ENCODE measurements around the gene UGT3A2.

UGT3A2 gene

GRCh38 chr5:36001032-36001431, 65.7 kb downstream of the UGT3A2 start:
- TF ChIP-seq EZH2phosphoT487 (conservative IDR thresholded peaks at IDR 0.05; ENCODE audit: low read length), result no peak
- TF ChIP-seq CTCF (IDR thresholded peaks at IDR 0.05; ENCODE audit: insufficient read depth, low read length, poor library complexity, severe bottlenecking), result no peak
- Histone ChIP-seq H3K27me3 (ENCODE audit: low read length) (no peaks in the 10 kb centered on the region), H3K9ac (ENCODE audit: low read length) (no peak overlapping the region), H3K9me3 (ENCODE audit: insufficient read depth, low read length) (no peaks in the 10 kb centered on the region), H3F3A (ENCODE audit: insufficient read depth) (no peaks in the 10 kb centered on the region), H3K9me2 (replicated peaks; ENCODE audit: insufficient read depth, low read length) (no peaks in the 10 kb centered on the region), H3K4me3 (ENCODE audit: insufficient read depth, low read length, poor library complexity, severe bottlenecking) (no peak overlapping the region), H3K36me3 (ENCODE audit: low read length) (no peaks in the 10 kb centered on the region), H3K27ac (ENCODE audit: low read depth, low read length) (no peak overlapping the region), H3K79me2 (ENCODE audit: insufficient read depth, low read length) (no peaks in the 10 kb centered on the region), H3K4me2 (ENCODE audit: low read depth, low read length, poor library complexity, severe bottlenecking) (no peak overlapping the region), H4K20me1 (ENCODE audit: low read depth, low read length) (no peaks in the 10 kb centered on the region), H2AFZ (ENCODE audit: low read depth, low read length, severe bottlenecking) (no peak overlapping the region)

GRCh38 chr5:35999547-35999946, 67.1 kb downstream of the UGT3A2 start:
- Histone ChIP-seq H3K9me3 (ENCODE audit: insufficient read depth, low read length) (no peaks in the 10 kb centered on the region), H3K27me3 (ENCODE audit: low read length) (no peaks in the 10 kb centered on the region), H3K9ac (ENCODE audit: low read length) (no peak overlapping the region), H2AFZ (ENCODE audit: low read depth, low read length, severe bottlenecking) (no peak overlapping the region), H3K9me2 (replicated peaks; ENCODE audit: insufficient read depth, low read length) (no peaks in the 10 kb centered on the region), H4K20me1 (ENCODE audit: low read depth, low read length) (no peaks in the 10 kb centered on the region), H3K4me3 (ENCODE audit: insufficient read depth, low read length, poor library complexity, severe bottlenecking) (no peak overlapping the region), H3K79me2 (ENCODE audit: insufficient read depth, low read length) (no peaks in the 10 kb centered on the region), H3K27ac (ENCODE audit: low read depth, low read length) (no peak overlapping the region), H3K36me3 (ENCODE audit: low read length) (no peaks in the 10 kb centered on the region), H3K4me2 (ENCODE audit: low read depth, low read length, poor library complexity, severe bottlenecking) (no peak overlapping the region), H3F3A (ENCODE audit: insufficient read depth) (no peaks in the 10 kb centered on the region)
- TF ChIP-seq EZH2phosphoT487 (conservative IDR thresholded peaks at IDR 0.05; ENCODE audit: low read length) (no peak), CTCF (IDR thresholded peaks at IDR 0.05; ENCODE audit: insufficient read depth, low read length, poor library complexity, severe bottlenecking) (no peak)

GRCh38 chr5:35996076-35996475, 70.6 kb downstream of the UGT3A2 start:
- no peaks in the 10 kb centered on the region for H3K9me3 ChIP-seq (ENCODE audit: insufficient read depth, low read length)
- no peak overlapping the region for H3K27ac ChIP-seq (ENCODE audit: low read depth, low read length)
- H3K36me3 ChIP-seq (ENCODE audit: low read length), result no peaks in the 10 kb centered on the region
- TF ChIP-seq CTCF (IDR thresholded peaks at IDR 0.05; ENCODE audit: insufficient read depth, low read length, poor library complexity, severe bottlenecking) (no peak), EZH2phosphoT487 (conservative IDR thresholded peaks at IDR 0.05; ENCODE audit: low read length) (no peak)
- H3K4me3 ChIP-seq (ENCODE audit: insufficient read depth, low read length, poor library complexity, severe bottlenecking), result no peak overlapping the region
- H3F3A ChIP-seq (ENCODE audit: insufficient read depth), result no peaks in the 10 kb centered on the region
- H3K4me2 ChIP-seq (ENCODE audit: low read depth, low read length, poor library complexity, severe bottlenecking), result no peak overlapping the region
- no peaks in the 10 kb centered on the region for H3K27me3 ChIP-seq (ENCODE audit: low read length)
- H4K20me1 ChIP-seq (ENCODE audit: low read depth, low read length), result no peaks in the 10 kb centered on the region
- H2AFZ ChIP-seq (ENCODE audit: low read depth, low read length, severe bottlenecking), result no peak overlapping the region
- H3K9me2 ChIP-seq (replicated peaks; ENCODE audit: insufficient read depth, low read length), result no peaks in the 10 kb centered on the region
- no peaks in the 10 kb centered on the region for H3K79me2 ChIP-seq (ENCODE audit: insufficient read depth, low read length)
- H3K9ac ChIP-seq (ENCODE audit: low read length), result no peak overlapping the region
